SK-N-MC (cell line): Measurements from ENCODE around the gene CFAP46.

Experiments used
- DNase-seq: peaks from one replicate; pipeline ENCODE4 v3.0.0-alpha.2; 2011; ENCODE audit warnings: low read depth, low spot score
- H3K27ac ChIP-seq: fragments of 200-600 bp; sonication (generic); 2 replicates; pipeline ENCODE4 v1.5.1; 2016; ENCODE audit warnings: mixed run types
- H3K36me3 ChIP-seq: fragments of 200-600 bp; sonication (generic); 2 replicates; pipeline ENCODE4 v1.6.1; 2017; ENCODE audit warnings: antibody characterized with exemption, low read length, mixed read lengths; ENCODE audit not compliant: insufficient read depth
- H3K4me3 ChIP-seq: fragments of 200-600 bp; sonication (generic); 2 replicates; pipeline ENCODE4 v1.5.1; 2016
- H3K9ac ChIP-seq: fragments of 200-600 bp; sonication (generic); 2 replicates; pipeline ENCODE4 v1.8.0; 2017; ENCODE audit warnings: mixed run types, mixed read lengths; ENCODE audit not compliant: insufficient read length
- H3K9me3 ChIP-seq: fragments of 200-600 bp; sonication (generic); 2 replicates; pipeline ENCODE4 v1.6.1; 2017; ENCODE audit warnings: low read depth, mild to moderate bottlenecking, antibody characterized with exemption, low read length, moderate library complexity, mixed read lengths
- EZH2 ChIP-seq: fragments of 200-600 bp; sonication (generic); IDR thresholded peaks from one replicate; pipeline ENCODE4 v1.6.1; 2017; ENCODE audit warnings: antibody characterized with exemption
- FOXP2 ChIP-seq: optimal IDR thresholded peaks from 2 replicates; pipeline ENCODE3; 2011; ENCODE audit warnings: mild to moderate bottlenecking, moderate library complexity; ENCODE audit not compliant: insufficient read depth; ENCODE audit errors: extremely low read length, control extremely low read depth
- POLR2AphosphoS5 ChIP-seq: IDR thresholded peaks from 2 replicates; pipeline ENCODE4 v1.6.1; 2012; ENCODE audit warnings: mild to moderate bottlenecking, low read depth, low read length, borderline replicate concordance

Gene CFAP46

GRCh38 chr10:132783165-132783939, 159.0 kb downstream of the CFAP46 start:
- Histone ChIP-seq H3K36me3 (no peaks in the 10 kb centered on the region), H3K4me3 (no peak overlapping the region), H3K9me3 (no peaks in the 10 kb centered on the region), H3K27ac (no peak overlapping the region), H3K9ac (no peak overlapping the region)
- TF ChIP-seq FOXP2 (no peak), EZH2 (no peak), POLR2AphosphoS5 (no peak)
- DNase-seq, result no peak

DNA sequence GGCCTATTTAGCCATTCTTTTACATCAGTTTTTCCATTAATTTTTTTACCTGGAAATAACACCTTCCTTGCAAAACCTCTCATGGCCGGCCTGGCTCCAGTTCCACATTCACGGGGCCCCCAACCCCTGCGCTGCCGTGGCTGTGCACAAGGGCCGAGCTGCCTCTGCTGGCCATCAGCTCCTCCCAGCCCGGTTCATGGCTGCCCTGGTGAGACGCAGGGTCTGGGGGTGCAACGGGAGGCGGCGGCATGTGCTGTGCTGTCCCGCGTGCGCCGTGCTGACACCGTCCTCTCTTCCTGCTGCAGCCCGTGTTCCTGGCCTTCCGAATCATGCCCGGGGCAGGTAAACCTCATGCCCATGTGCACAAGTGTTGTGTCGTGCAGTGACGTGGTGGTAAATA, 160.8 kb downstream of the CFAP46 start:
- no peaks in the 10 kb centered on the region for H3K36me3 ChIP-seq
- DNase-seq, result no peak
- TF ChIP-seq EZH2, result no peak
- TF ChIP-seq FOXP2, result no peak
- no peak for TF ChIP-seq POLR2AphosphoS5
- no peaks in the 10 kb centered on the region for H3K9me3 ChIP-seq
- H3K27ac ChIP-seq, result no peak overlapping the region
- no peak overlapping the region for H3K4me3 ChIP-seq
- no peak overlapping the region for H3K9ac ChIP-seq

GRCh38 chr10:132780356-132780755, 162.0 kb downstream of the CFAP46 start:
- H3K27ac ChIP-seq, result no peak overlapping the region
- no peak for TF ChIP-seq POLR2AphosphoS5
- H3K36me3 ChIP-seq, result no peaks in the 10 kb centered on the region
- no peak overlapping the region for H3K9ac ChIP-seq
- H3K4me3 ChIP-seq, result no peak overlapping the region
- no peak for DNase-seq
- no peaks in the 10 kb centered on the region for H3K9me3 ChIP-seq

- DNase-seq, result no peak
- H3K9ac ChIP-seq, result no peak overlapping the region
- no peaks in the 10 kb centered on the region for H3K9me3 ChIP-seq
- no peaks in the 10 kb centered on the region for H3K36me3 ChIP-seq
- no peak overlapping the region for H3K27ac ChIP-seq
- no peak overlapping the region for H3K4me3 ChIP-seq
- TF ChIP-seq POLR2AphosphoS5, result no peak
- TF ChIP-seq EZH2, result no peak
- no peak for TF ChIP-seq FOXP2
Measured at GRCh38 chr10:132779549-132780294, 162.6 kb downstream of the CFAP46 start.

GRCh38 chr10:132777441-132777840, 164.9 kb downstream of the CFAP46 start:
- no peak for TF ChIP-seq POLR2AphosphoS5
- no peak for TF ChIP-seq FOXP2
- no peak for TF ChIP-seq EZH2
- H3K36me3 ChIP-seq, result no peaks in the 10 kb centered on the region
- no peak for DNase-seq

GRCh38 chr10:132776821-132777220, 165.5 kb downstream of the CFAP46 start:
- no peak overlapping the region for H3K9ac ChIP-seq
- no peak for DNase-seq
- no peak overlapping the region for H3K27ac ChIP-seq
- no peaks in the 10 kb centered on the region for H3K36me3 ChIP-seq
- H3K9me3 ChIP-seq, result no peaks in the 10 kb centered on the region
- no peak overlapping the region for H3K4me3 ChIP-seq
- TF ChIP-seq EZH2 (no peak), POLR2AphosphoS5 (no peak), FOXP2 (no peak)

More at GRCh38 chr10:132777441-132777840, 164.9 kb downstream of the CFAP46 start:
- H3K4me3 ChIP-seq, result no peak overlapping the region
- no peak overlapping the region for H3K27ac ChIP-seq
- no peaks in the 10 kb centered on the region for H3K9me3 ChIP-seq
- H3K9ac ChIP-seq, result no peak overlapping the region

- Histone ChIP-seq H3K9ac (no peak overlapping the region), H3K4me3 (no peak overlapping the region), H3K36me3 (no peaks in the 10 kb centered on the region), H3K27ac (no peak overlapping the region), H3K9me3 (no peaks in the 10 kb centered on the region)
- TF ChIP-seq FOXP2 (no peak), POLR2AphosphoS5 (no peak), EZH2 (no peak)
- DNase-seq, result no peak
Measured at GRCh38 chr10:132776186-132776585, 166.2 kb downstream of the CFAP46 start.

GRCh38 chr10:132774902-132775863, 167.2 kb downstream of the CFAP46 start:
- no peak for DNase-seq
- H3K9ac ChIP-seq, result no peak overlapping the region
- H3K9me3 ChIP-seq, result no peaks in the 10 kb centered on the region
- H3K36me3 ChIP-seq, result no peaks in the 10 kb centered on the region
- no peak overlapping the region for H3K4me3 ChIP-seq
- no peak for TF ChIP-seq POLR2AphosphoS5
- TF ChIP-seq FOXP2, result no peak
- TF ChIP-seq EZH2, result no peak
- no peak overlapping the region for H3K27ac ChIP-seq
